HepG2 (cell line): Measurements from ENCODE around the gene AEBP1. TPM values are rescaled to one million over a fixed set of nuclear protein-coding genes. Genes with fewer than 3 reads are reported as not detected.
A peak's percentile ranks its signal among the peaks of the same experiment; 100 is the strongest.

Experiments used
- CBX5 ChIP-seq: sonication (generic); formaldehyde crosslinking; IDR thresholded peaks from 2 replicates; pipeline ENCODE4 v1.4.0; 2020; ENCODE audit warnings: missing genetic modification reagents, borderline replicate concordance
- IRX3 ChIP-seq: sonication (generic); formaldehyde crosslinking; IDR thresholded peaks from 2 replicates; pipeline ENCODE4 v1.8.1; 2023; ENCODE audit warnings: mild to moderate bottlenecking, low read depth, missing genetic modification reagents, borderline replicate concordance
- KLF13 ChIP-seq: sonication (generic); formaldehyde crosslinking; IDR thresholded peaks from 2 replicates; pipeline ENCODE4 v1.4.0; 2020; ENCODE audit warnings: mild to moderate bottlenecking, missing genetic modification reagents
- PAX8 ChIP-seq: sonication (generic); formaldehyde crosslinking; IDR thresholded peaks from 2 replicates; pipeline ENCODE4 v1.8.0; 2022; ENCODE audit warnings: mild to moderate bottlenecking, missing genetic modification reagents, borderline replicate concordance
- POLR2AphosphoS2 ChIP-seq: IDR thresholded peaks from 2 replicates; pipeline ENCODE4 v1.6.1; 2011; ENCODE audit warnings: low read depth, low read length, improper control_type of control experiment
- TBP ChIP-seq: sonication (generic); formaldehyde crosslinking; IDR thresholded peaks from 2 replicates; pipeline ENCODE4 v1.5.0; 2020; ENCODE audit warnings: missing genetic modification reagents
- THAP7 ChIP-seq: sonication (generic); formaldehyde crosslinking; IDR thresholded peaks from 2 replicates; pipeline ENCODE4 v1.8.1; 2023; ENCODE audit warnings: mild to moderate bottlenecking, missing genetic modification reagents
- TP53 ChIP-seq: sonication (generic); formaldehyde crosslinking; conservative IDR thresholded peaks from 2 replicates; pipeline ENCODE4 v1.4.0; 2020; ENCODE audit warnings: missing genetic modification reagents
- ZBTB7B ChIP-seq: sonication (generic); formaldehyde crosslinking; IDR thresholded peaks from 2 replicates; pipeline ENCODE4 v1.4.0; 2020; ENCODE audit warnings: missing genetic modification reagents
- ZNF20 ChIP-seq: sonication (generic); formaldehyde crosslinking; IDR thresholded peaks from 2 replicates; pipeline ENCODE4 v1.4.0; 2020; ENCODE audit warnings: mild to moderate bottlenecking, moderate library complexity, missing genetic modification reagents
- ZNF264 ChIP-seq: sonication (generic); formaldehyde crosslinking; IDR thresholded peaks from 2 replicates; pipeline ENCODE4 v1.4.0; 2020; ENCODE audit warnings: missing genetic modification reagents
- ZNF543 ChIP-seq: sonication (generic); formaldehyde crosslinking; IDR thresholded peaks from 2 replicates; pipeline ENCODE4 v1.4.0; 2020; ENCODE audit warnings: mild to moderate bottlenecking, missing genetic modification reagents
- polyA plus RNA-seq, 8 experiments: library from polyadenylated mRNA; depleted of rRNA in 3 of 8; stranded (reverse) in 7 of 8; unstranded in 1 of 8; fragments of >200 nt; fragmentation: Illumina TruSeq in 4 of 8; extraction: Trizol in 4 of 8; gene quantifications; 2 replicates each; pipeline versions ENCODE4 v1.2.1 to v1.2.3, GENCODE V29; 2011 to 2016; ENCODE audit warnings: low read depth in 4 of 8, missing spikeins in 1 of 8, mixed read lengths in 1 of 8; ENCODE audit not compliant: insufficient read depth in 1 of 8
- total RNA-seq, 5 experiments: library from RNA; depleted of rRNA; stranded (reverse); fragments of >200 nt; fragmentation: Illumina TruSeq; extraction: Trizol; gene quantifications; 2 replicates each; pipeline ENCODE4 v1.2.3, GENCODE V29; 2016; ENCODE audit warnings: low read depth in 1 of 5
- TF ChIP-seq, protein P1 (sequence below): sonication (generic); formaldehyde crosslinking; IDR thresholded peaks from 2 replicates; pipeline ENCODE4 v1.4.0; 2020; ENCODE audit warnings: missing genetic modification reagents
- TF ChIP-seq, protein P2 (sequence below): sonication (generic); formaldehyde crosslinking; IDR thresholded peaks from 2 replicates; pipeline ENCODE4 v1.5.1; 2020; ENCODE audit warnings: missing genetic modification reagents, mild to moderate bottlenecking, borderline replicate concordance
- TF ChIP-seq, protein P3 (sequence below): sonication (generic); formaldehyde crosslinking; IDR thresholded peaks from 2 replicates; pipeline ENCODE4 v1.4.0; 2020; ENCODE audit warnings: missing genetic modification reagents, mild to moderate bottlenecking, borderline replicate concordance
- TF ChIP-seq, protein P4 (sequence below): sonication (generic); formaldehyde crosslinking; conservative IDR thresholded peaks from 2 replicates; pipeline ENCODE4 v1.4.0; 2020; ENCODE audit warnings: missing genetic modification reagents

The AEBP1 gene
- total and polyA plus RNA-seq, 2 of the 13 experiments (the other 11 are each of a cell fraction or from before 2014, with no cell fraction given) = 0.22 to 0.55 TPM

DNA sequence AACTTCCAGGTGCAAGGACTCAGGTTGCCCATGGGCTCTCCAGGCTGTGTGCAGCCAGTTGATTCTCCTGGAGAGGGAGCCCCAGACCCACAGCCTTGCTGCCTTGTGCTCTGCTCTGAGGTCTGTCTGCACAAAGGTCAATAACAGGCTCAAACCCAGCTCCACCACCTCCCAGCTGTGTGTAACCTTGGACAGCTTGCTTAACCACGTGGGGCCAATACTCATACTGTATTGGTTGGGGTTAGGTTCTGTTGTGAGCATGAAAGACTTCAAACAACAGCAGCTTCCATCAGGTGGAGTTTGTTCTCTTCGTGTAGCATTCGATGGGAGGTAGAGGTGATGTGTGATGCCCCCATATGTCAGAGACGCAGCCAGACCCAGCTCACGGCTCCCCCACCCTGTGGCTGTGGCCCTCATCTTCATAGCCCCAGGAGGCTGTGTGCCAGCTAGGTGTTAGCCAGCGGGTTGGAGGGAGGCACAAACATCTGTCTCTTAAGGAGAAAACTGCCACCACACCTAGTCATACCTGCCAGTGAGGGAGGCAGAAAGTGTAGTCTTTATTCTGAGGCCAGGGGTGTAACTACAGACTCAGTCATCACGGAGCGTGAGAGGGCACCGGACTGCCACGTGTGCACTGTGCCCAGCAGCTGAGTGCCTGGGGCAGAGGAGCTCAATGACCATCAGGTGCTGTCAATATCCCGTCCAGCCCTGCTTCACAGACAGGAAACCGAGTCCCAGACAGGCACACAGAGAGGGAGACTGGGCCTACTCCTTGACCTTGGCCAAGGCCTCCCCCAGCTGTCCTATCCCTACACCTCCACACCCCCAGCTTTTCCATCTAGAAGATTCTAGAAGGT is 27.3 kb downstream of the AEBP1 start (continued):
- TF ChIP-seq, protein P1, sequence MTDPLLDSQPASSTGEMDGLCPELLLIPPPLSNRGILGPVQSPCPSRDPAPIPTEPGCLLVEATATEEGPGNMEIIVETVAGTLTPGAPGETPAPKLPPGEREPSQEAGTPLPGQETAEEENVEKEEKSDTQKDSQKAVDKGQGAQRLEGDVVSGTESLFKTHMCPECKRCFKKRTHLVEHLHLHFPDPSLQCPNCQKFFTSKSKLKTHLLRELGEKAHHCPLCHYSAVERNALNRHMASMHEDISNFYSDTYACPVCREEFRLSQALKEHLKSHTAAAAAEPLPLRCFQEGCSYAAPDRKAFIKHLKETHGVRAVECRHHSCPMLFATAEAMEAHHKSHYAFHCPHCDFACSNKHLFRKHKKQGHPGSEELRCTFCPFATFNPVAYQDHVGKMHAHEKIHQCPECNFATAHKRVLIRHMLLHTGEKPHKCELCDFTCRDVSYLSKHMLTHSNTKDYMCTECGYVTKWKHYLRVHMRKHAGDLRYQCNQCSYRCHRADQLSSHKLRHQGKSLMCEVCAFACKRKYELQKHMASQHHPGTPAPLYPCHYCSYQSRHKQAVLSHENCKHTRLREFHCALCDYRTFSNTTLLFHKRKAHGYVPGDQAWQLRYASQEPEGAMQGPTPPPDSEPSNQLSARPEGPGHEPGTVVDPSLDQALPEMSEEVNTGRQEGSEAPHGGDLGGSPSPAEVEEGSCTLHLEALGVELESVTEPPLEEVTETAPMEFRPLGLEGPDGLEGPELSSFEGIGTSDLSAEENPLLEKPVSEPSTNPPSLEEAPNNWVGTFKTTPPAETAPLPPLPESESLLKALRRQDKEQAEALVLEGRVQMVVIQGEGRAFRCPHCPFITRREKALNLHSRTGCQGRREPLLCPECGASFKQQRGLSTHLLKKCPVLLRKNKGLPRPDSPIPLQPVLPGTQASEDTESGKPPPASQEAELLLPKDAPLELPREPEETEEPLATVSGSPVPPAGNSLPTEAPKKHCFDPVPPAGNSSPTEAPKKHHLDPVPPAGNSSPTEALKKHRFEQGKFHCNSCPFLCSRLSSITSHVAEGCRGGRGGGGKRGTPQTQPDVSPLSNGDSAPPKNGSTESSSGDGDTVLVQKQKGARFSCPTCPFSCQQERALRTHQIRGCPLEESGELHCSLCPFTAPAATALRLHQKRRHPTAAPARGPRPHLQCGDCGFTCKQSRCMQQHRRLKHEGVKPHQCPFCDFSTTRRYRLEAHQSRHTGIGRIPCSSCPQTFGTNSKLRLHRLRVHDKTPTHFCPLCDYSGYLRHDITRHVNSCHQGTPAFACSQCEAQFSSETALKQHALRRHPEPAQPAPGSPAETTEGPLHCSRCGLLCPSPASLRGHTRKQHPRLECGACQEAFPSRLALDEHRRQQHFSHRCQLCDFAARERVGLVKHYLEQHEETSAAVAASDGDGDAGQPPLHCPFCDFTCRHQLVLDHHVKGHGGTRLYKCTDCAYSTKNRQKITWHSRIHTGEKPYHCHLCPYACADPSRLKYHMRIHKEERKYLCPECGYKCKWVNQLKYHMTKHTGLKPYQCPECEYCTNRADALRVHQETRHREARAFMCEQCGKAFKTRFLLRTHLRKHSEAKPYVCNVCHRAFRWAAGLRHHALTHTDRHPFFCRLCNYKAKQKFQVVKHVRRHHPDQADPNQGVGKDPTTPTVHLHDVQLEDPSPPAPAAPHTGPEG (CRISPR knock-in tag) = no peak
- TF ChIP-seq KLF13 (CRISPR knock-in tag) (no peak), PAX8 (CRISPR knock-in tag) (no peak), TP53 (CRISPR knock-in tag) (no peak), ZBTB7B (CRISPR knock-in tag) (no peak), ZNF543 (CRISPR knock-in tag) (no peak), IRX3 (CRISPR knock-in tag) (no peak), ZNF20 (no peak), TBP (CRISPR knock-in tag) (no peak), CBX5 (CRISPR knock-in tag) (peak; percentile 54; the same call in 1 of the 2 replicates), ZNF264 (CRISPR knock-in tag) (peak; percentile 74; the same call in 1 of the 2 replicates), POLR2AphosphoS2 (no peak), THAP7 (CRISPR knock-in tag) (no peak)
- TF ChIP-seq, protein P2, sequence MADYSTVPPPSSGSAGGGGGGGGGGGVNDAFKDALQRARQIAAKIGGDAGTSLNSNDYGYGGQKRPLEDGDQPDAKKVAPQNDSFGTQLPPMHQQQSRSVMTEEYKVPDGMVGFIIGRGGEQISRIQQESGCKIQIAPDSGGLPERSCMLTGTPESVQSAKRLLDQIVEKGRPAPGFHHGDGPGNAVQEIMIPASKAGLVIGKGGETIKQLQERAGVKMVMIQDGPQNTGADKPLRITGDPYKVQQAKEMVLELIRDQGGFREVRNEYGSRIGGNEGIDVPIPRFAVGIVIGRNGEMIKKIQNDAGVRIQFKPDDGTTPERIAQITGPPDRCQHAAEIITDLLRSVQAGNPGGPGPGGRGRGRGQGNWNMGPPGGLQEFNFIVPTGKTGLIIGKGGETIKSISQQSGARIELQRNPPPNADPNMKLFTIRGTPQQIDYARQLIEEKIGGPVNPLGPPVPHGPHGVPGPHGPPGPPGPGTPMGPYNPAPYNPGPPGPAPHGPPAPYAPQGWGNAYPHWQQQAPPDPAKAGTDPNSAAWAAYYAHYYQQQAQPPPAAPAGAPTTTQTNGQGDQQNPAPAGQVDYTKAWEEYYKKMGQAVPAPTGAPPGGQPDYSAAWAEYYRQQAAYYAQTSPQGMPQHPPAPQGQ = no peak
- TF ChIP-seq, protein P3, sequence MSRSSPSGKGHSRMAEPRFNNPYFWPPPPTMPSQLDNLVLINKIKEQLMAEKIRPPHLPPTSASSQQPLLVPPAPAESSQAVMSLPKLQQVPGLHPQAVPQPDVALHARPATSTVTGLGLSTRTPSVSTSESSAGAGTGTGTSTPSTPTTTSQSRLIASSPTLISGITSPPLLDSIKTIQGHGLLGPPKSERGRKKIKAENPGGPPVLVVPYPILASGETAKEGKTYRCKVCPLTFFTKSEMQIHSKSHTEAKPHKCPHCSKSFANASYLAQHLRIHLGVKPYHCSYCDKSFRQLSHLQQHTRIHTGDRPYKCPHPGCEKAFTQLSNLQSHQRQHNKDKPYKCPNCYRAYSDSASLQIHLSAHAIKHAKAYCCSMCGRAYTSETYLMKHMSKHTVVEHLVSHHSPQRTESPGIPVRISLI (CRISPR knock-in tag) = no peak
- TF ChIP-seq, protein P4, sequence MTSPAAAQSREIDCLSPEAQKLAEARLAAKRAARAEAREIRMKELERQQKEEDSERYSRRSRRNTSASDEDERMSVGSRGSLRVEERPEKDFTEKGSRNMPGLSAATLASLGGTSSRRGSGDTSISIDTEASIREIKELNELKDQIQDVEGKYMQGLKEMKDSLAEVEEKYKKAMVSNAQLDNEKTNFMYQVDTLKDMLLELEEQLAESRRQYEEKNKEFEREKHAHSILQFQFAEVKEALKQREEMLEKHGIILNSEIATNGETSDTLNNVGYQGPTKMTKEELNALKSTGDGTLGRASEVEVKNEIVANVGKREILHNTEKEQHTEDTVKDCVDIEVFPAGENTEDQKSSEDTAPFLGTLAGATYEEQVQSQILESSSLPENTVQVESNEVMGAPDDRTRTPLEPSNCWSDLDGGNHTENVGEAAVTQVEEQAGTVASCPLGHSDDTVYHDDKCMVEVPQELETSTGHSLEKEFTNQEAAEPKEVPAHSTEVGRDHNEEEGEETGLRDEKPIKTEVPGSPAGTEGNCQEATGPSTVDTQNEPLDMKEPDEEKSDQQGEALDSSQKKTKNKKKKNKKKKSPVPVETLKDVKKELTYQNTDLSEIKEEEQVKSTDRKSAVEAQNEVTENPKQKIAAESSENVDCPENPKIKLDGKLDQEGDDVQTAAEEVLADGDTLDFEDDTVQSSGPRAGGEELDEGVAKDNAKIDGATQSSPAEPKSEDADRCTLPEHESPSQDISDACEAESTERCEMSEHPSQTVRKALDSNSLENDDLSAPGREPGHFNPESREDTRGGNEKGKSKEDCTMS = no peak
